ENCODE data around the gene ATF7IP.

Gene ATF7IP

DNA sequence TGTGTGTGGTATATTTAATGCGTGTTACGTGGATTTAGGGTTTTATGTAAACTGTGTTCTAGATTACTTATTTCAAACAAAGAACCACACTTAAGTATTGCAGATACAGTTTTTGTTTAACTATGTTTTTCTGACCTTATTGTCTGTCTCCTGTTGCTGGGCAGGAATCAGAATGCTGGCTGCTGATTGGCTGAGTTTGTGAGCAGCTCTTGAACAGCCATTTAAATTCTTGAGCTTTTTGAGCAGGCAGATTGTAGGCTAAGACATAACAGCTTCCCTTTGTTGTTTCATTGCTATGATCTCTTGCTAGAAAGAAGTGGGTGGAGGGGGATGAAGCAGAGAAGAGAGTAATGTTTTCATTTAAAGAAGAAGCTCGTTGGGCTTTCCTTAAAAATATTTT lies 52.2 kb downstream of the ATF7IP start:
- no peak for FAIRE-seq

DNA sequence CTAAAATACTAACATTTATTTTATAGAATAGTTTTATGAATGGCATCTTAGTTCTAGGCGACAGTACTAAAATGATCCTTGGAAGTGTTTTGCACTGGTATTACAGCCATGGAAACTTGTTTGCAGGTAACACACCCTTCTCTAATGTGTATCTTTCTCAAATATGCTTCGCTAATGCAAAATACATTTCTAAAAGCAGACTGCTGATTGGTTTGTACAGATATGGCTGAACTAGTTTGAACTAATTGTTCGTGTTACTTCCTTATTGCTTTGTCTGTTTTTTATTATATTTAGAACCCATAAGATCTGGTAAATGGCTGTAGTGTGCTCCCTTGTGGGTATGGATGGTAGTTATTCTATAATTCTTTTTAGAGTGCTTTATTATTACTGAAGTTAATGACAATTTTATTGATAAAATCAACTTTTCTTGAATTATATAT lies 53.0 kb downstream of the ATF7IP start:
- FAIRE-seq = no peak

- no peak for FAIRE-seq
Observed at GRCh38 chr12:14422516-14423230, 57.2 kb downstream of the ATF7IP start.

GRCh38 chr12:14424545-14424944 lies 59.1 kb downstream of the ATF7IP start:
- no peak for FAIRE-seq

GRCh38 chr12:14426792-14427191 lies 61.3 kb downstream of the ATF7IP start:
- FAIRE-seq = no peak

DNA sequence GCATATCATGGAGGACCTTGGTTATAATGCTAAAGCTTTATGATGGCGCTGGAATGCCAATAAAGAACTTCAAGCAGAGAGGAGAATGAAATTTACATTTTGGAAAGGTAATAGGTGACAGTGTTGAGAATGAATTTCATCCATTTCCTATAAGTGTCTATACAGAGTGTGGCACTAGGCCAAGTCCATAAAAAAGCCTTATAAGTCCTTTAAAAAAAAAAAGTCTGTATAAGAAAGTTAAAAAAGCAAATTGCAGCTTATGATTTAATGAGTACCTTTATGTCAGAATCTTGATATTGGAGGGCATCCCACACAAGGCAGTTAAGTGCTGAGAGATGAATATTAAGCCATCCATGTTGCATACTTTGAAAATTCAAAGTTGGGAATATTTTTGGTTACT lies 62.4 kb downstream of the ATF7IP start:
- no peak for FAIRE-seq

GRCh38 chr12:14430394-14430986 lies 65.0 kb downstream of the ATF7IP start:
- FAIRE-seq = no peak

GRCh38 chr12:14431975-14432374 lies 66.5 kb downstream of the ATF7IP start:
- no peak for FAIRE-seq

DNA sequence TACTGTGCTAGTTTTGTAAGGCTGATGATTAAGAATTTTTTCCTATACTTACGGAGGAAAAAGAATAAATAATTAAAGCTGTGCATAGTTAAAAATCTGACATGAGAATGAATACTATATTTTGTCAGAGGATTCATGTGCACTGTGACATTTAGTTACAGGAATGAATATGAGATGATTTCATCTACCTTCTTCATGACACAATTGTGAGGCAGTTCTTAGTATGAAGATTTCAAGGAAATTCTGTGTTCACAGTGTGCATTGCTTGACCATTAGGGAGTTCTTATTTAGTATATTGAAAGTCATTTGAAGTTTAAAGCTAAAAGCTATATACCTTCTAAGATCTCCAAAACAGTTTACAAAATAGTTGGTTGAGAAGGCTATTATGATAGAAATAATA lies 70.1 kb downstream of the ATF7IP start:
- FAIRE-seq = no peak

- FAIRE-seq = no peak
Observed at GRCh38 chr12:14442221-14442881, 76.9 kb downstream of the ATF7IP start.

DNA sequence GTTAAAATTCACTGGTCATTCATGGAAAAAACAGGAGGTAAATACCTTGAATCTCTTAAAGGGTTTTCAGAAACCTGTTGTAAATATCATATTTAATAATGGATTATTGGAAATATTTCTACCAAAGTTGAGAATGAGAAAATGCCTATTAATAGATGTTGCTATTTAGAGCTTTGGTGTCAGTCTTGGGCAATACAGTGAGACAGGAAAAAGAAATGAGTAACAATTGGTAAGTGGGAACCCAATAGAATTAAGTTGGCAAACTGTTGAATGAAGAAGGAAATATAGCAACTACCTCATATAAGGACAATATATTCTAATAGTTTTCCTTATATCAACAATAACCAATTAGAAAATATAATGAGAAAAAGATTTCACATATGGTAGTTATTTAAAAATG lies 78.0 kb downstream of the ATF7IP start:
- FAIRE-seq = no peak

GRCh38 chr12:14450479-14450878 lies 85.0 kb downstream of the ATF7IP start:
- no peak for FAIRE-seq

GRCh38 chr12:14452336-14452735 lies 86.9 kb downstream of the ATF7IP start:
- FAIRE-seq = no peak

DNA sequence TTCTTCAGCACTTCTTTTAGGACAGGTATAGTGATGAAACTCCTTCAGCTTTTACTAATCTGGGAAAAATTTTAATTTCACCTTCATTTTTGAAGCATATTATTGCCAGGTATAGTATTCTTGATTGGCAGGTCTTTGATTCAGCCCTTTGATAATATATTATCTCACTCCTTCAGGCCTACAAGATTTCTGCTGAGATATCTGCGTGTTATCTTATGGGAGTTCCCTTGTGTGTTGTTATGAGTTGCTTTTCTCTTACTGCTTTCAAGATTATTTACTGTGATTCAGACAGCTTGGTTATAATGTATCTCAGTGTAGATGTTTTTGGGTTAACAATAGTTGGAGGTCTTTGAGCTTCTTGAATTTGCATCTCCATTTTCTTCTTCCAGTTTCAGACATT lies 87.4 kb downstream of the ATF7IP start:
- no peak for FAIRE-seq

DNA sequence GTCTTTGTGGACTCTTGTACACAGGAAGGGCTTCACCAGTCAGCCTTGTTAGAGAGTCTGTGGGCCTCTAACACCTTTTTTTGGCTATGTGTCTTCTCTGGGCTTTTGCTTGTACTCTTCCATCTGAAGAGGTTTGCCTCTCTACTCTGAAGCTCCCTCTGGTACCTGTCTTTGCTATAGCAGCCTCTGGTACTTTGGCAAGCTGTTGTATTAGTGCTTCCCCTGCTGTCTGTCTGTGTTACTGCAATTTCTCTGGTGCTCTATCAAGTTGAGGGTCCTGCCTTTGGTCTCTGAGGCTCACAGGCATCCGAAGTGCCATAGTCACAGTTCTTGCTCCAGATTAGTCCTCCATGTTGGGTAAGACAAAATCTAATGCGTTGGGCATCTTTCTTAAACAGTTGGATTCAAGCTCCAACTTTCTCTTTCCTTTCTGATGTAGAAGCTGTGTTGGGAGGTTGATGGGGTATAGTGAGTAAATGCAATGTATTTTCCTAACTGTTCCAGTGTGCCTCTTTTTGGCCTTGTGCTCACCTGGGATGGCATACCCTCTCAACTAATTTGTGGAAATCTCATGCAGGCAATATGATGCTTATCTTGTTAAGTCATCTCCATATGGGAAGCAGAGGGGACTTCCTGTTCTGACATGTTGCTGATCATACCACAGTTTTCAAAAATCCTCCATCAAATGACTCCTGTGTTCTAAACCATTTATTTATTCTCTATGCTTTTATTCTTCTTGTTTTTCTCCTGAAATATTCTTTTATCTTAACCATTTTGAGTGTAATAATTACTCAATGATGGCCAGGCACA lies 88.8 kb downstream of the ATF7IP start:
- FAIRE-seq = no peak

GRCh38 chr12:14460212-14460841 lies 94.8 kb downstream of the ATF7IP start:
- FAIRE-seq = peak; percentile 21

DNA sequence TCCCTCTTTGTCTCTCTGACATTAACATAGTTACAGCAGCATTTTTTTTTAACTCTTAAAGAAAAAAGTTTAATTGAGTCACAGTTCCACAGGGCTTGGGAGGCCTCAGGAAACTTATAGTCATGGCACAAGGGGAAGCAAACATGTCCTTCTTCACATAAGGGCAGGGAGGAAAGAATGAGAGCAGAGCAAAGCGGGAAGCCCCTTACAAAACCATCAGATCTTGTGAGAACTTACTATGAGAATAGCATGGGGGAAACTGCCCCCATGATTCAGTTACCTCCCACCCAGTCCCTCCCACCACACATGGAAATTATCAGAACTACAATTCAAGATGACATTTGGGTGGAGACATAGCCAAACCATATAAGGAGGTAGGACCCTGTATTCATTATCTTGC lies 106.0 kb downstream of the ATF7IP start:
- FAIRE-seq = no peak

DNA sequence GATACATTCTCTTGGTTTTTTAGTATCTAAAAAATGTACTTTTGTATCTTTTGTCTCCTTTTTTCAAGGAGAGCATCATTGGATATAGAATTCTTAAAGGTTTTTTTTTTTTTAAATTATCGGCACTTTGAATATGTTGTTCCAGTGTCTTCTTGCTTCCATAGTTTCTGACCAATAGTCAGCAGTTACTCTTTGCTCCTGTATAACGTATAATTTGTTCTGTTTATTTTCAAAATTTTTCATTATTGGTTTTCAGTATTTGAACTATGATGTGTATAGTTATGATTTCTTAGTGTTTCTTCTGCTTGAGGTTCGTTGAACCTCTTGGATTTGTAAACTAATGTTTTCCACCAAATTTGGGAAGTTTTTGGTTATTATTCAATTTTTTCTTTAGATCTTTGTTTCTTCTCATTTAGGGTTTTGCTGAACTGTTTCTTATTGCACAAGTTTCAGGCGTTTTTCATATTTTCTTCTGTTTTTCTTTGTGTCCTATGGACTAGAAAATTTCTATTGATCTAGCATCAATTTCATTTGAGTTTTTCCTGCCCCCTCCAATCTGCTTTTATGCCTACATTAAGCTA lies 108.3 kb downstream of the ATF7IP start:
- peak; percentile 53 for FAIRE-seq

- no peak for FAIRE-seq
Observed at GRCh38 chr12:14479004-14479403, 113.5 kb downstream of the ATF7IP start.

GRCh38 chr12:14481201-14481600 lies 115.7 kb downstream of the ATF7IP start:
- no peak for FAIRE-seq

- no peak for FAIRE-seq
Observed at GRCh38 chr12:14482361-14482760, 116.9 kb downstream of the ATF7IP start.

- no peak for FAIRE-seq
Observed at GRCh38 chr12:14482886-14483285, 117.4 kb downstream of the ATF7IP start.

- FAIRE-seq = no peak
Observed at GRCh38 chr12:14495326-14495725, 129.8 kb downstream of the ATF7IP start.

All from A204.1 (cell line).